HG02885 (cell line): ENCODE results near the gene WNK2.

ENCODE experiments used
- ATAC-seq: cut with Tn5 transposase; IDR thresholded peaks from one replicate; pipeline ENCODE4 v1.9.1; 2021; ENCODE audit warnings: mild to moderate bottlenecking; ENCODE audit not compliant: unreplicated experiment, poor library complexity

WNK2 gene

DNA sequence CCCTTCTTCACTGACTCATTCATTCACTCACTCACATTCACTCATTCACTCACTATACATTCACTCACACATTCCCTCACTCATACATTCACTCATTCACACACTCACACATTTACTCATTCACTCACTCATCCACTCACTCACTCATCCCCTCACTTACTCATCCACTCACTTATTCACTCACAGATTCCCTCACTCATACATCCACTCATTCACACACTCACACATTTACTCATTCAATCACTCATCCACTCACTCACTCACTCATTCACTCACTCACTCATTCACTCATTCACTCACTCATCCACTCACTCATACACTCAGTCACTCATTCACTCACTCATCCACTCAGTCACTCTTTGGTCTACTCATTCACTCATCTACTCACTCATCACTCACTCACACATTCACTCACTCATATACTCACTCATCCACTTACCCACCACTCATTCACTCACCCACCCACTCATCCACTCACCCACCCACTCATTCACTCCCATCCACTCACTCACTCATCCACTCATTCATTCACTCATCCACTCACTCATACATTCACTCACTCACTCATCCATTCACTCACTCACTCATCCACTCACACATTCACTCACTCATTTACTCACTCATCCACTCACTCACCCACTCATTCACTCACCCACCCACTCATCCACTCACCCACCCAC lies 27.2 kb downstream of the WNK2 start:
- ATAC-seq, result no peak

DNA sequence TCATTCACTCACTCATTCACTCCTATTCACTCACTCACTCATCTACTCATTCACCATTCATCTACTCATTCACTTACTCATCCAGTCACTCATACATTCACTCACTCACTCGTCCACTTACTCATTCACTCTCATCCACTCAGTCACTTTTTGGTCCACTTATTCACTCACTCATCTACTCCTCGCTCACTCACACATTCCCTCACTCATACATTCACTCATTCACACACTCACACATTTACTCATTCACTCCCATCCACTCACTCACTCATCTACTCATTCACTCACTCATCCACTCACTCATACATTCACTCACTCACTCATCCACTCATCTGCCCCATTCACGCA lies 27.7 kb downstream of the WNK2 start:
- no peak for ATAC-seq

DNA sequence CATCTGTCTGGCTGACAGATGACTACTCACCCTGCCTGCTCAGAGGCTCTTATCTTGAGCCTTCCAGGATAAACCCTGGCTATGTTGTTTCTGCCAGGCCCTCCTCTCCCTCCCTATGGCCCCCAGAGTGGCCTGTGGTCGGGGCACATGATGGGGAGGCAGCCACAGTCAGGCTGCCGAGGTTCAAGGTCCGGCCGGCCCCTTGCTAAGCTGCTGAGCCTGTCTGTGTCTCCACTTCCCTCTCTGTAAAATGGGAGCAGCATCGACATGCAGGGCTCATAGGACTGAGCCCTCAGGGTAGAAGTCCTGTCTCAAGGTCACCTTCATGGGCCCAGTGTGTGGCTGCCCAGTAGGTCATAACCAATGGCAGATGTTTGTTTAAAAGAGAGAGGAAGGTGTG lies 28.5 kb downstream of the WNK2 start:
- no peak for ATAC-seq

DNA sequence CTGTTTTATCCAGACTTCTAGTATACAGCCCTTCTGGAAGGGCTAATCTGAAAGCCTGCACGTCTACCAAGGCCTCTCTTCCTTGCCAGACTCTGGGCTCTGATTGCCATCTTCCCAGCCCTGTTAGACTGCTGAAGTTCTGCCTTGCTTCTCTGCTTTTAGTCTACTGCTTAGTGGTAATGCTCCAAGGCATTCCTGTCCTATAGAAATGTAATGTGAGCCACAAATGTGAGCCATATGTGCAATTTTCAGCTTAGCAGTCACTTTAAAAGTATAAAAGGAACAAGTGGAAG lies 32.1 kb downstream of the WNK2 start:
- no peak for ATAC-seq

DNA sequence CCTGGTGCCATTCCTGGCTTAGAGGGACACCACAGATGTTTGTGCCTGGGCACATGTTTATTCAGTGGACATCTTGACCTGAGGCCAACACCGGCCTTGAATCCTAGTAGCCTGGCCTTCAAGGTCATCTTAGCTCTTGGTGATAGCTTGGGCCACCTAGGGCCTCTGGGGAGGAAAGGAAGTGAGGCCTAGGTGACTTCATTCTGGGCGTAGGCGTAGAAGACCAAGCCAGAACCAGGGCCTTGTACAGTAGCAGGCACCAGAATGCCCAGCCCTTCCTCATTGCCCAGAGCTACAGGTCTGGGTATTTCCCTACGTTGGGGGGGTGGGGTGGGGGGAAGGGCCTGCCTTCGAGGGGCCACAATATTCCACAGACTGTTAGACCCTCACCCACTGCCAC lies 33.8 kb downstream of the WNK2 start:
- ATAC-seq, result no peak

DNA sequence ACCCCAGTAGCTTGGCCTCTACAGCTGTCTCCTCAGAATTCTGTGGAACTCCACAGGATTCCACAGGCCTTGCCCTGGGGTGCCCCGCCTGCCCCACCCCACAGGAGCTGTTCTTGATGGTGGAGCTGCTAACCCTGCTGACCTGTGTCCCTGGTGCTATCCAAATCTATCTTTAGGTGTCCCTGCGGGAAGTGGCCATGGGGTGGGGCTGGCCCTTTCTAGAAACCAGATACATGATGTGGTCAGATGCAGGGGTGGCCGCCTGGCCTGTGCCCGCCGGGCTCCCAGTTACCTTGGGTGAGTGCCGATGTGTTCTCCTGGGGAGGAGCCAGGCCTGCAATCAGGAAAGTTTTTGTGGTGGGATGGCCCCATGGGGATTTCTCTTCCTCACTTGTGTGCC lies 34.2 kb downstream of the WNK2 start:
- no peak for ATAC-seq

DNA sequence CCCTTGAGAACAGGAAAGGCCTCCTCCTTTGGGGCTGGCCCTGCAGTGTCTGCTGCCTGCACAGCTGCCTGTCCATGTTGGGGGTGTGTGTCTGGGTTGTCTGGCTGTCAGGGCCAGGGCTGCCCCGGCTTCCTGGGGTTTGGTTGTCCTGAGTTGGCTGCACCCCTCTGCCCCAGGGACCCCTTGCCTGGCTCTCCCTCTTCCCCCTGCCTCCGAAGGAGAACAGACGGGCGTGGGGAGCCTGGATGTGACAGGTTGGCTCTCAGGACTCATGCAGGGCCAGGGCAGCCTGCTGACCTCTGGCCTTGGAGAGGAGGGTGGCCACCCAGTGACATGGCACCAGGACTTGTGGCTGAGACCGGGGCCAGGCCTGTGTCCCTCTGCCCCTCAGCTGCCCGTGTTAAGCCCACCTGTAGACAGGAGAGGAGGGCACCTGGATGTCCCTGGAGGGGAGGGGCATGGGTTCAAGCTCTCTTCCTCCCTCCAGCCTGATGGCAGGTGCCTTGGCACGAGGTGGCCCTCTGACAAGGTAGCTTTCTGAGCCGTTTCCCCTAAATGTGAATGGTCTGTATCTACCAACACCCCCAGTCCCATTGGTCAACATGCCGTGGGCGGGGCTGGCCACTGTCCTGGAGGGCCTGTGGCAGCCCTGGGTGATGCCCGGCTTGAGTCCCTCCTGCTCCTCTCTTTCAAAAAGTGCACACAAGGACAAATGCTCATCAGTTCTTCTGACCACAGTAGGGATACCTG lies 34.9 kb downstream of the WNK2 start:
- ATAC-seq, result no peak

DNA sequence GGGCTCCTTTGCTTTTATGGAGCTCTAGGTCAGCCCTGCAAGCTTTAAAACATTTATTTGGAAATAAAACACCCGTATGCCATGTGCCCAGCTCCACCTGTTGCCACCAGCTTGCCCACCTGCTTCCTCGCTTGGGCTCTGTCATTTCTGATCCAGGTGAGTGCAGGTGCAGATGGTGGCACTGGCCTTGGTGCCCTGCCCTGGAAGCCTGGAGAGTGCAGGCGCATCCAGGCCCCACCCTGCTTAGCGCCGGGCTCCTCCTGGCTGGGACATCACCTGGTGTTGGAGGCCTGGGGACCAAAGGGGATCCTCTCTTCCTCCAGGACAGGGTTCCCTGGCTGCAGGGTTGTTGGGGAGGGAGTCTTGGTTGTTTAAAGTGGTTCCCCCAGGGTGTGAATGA lies 35.8 kb downstream of the WNK2 start:
- ATAC-seq, result no peak

DNA sequence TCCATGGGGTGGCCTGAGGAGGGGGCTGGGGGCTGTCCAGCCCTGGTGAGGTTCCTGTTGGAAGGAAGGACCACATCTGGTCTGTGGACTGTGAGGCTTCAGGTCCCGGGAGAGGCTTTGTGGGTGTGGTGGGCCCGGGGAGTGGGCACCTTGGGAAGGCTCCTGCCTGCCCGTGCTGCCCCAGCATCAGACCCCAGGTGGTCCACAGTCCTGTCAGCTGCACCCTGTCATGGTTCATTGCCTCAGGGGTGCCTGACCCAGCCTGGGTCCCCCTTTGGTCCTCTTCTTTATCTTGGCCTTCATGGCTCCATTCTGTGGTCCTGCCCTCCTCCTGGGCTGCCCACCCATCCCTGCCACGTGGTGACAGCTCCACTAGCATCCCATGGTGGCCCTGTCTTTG lies 36.7 kb downstream of the WNK2 start:
- ATAC-seq, result no peak

DNA sequence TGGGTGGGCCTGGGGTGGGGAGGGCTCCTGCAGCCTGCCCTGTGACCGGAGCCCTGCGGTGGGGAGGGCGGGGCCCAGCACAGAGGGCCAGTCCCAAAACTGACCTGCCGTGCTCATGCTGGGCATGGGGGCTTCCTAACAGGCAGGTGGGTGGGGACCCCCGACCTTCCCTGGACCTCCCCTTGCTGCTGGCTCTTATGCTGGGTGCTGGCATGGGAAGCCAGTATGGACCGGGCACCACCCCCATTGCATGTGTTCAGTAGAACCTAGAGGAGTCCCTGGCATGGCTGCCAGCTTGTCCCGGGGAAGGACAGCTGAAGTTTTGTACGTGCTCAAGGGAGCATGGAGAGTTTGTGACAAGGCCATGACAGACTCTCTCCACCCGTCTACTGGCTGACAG lies 37.1 kb downstream of the WNK2 start:
- no peak for ATAC-seq

DNA sequence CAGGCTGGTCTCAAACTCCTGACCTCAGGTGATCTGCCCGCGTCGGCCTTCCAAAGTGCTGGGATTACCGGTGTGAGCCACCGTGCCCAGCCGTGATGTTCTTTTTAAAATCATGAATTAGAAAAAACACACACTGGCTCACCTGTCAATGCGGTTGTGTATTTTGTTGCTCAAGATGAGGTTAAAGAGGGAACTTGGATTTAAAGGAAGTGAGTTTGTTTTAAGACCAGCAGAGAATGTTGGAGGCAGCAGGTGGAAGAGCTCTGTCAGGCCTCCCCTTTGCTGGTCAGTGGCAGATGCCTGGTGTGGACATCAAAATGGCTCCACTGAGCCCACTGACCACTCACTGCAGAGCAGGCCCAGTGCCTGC lies 38.9 kb downstream of the WNK2 start:
- ATAC-seq, result no peak

DNA sequence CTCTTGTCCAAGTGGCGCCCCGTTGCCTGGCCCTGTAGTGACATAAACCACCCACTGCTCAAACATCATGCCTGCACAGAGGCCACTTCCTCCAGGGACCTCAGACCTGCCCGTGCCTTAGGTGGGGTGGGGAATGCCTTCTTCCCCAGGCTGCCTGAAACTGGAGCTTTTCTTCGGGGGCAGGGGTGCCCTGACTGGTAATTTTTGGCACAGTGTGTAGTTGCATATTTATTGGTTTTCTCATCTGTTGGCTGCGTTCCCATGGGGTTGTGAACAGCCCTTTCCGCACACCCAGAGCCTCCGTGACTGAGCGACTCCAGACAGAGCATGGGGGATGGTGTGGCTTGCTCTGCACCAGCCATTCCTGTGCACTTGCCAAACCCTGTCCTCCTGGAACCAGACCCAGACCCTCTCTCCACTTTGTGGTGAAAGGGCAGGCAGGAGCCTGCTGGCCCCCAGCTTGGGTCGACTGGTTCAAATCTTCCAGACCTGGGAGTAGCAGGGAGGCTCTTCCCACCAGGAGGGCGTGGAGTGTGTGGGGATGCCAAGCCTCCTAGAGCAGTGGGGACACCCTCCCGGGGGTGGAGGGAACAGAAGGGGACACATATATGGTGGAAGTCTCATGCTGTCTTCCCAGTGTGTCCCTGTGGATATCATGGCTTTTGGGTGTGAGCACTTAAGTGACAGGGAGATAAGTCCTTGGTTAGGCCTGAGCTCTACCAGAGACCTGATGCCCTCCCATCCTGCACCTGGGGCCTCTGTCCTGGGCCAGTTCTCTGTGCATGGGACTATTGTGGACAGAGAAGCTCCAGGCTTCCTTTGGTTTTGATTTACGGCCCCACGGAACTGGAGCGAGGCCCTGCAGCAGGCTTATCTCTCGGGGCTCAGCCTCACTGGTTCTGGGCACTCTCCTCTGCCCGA lies 39.6 kb downstream of the WNK2 start:
- no peak for ATAC-seq

DNA sequence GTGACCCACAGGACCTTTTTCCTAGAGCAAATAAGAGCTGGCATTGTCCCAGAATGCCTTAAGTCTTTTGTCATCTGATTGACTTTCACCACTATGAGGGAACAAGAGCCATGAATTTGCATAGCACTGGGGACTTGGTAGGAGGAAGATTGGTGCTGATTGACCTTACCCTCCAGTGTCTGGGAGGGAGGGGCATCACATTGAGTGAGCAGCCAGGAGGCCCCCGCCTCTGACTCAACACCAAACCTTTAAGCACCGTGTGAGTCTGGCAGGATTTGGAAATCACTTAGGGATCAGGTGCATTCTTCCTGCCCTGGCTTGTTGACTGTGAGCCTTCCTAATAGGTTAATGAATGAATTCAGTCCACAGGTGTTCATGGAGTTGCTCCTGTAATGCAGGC lies 40.7 kb downstream of the WNK2 start:
- ATAC-seq, result no peak

DNA sequence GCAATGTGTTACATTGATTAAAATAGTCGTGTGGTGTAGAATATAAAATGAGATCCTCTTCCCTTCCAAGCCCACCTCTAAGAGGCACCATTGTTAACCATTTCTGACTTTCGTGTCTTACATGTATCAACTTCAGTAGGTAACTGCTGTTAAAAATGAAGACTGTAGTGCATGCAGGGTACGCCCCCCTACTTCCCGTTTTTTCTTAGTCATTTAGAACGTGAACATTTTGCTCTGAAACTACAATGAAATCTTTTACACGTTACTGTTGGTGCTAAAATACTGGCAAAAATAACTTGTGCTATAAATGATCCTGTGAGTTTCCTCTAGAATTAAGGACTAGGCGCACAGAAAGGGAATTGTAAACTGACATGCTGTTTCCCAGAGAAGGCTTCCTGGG lies 41.5 kb downstream of the WNK2 start:
- no peak for ATAC-seq

DNA sequence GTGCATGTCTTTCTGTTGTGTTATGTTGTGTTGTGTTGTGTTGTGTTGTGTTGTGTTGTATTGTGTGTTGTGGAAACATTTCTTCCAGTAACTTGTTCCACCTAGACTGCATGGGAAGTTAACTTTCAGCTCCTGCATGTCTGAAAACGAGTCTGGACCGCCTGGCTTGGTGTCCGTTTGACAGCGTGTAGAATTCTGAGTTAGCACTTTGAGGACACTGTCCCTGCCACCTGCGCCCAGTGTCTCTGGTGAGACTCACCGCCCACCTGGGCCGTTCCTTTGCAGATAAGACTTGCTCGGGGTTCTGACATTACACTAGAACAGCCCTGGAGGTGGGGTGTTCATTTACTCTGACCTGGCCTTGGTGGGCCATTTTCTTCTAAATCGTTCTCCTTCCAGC lies 42.0 kb downstream of the WNK2 start:
- no peak for ATAC-seq

DNA sequence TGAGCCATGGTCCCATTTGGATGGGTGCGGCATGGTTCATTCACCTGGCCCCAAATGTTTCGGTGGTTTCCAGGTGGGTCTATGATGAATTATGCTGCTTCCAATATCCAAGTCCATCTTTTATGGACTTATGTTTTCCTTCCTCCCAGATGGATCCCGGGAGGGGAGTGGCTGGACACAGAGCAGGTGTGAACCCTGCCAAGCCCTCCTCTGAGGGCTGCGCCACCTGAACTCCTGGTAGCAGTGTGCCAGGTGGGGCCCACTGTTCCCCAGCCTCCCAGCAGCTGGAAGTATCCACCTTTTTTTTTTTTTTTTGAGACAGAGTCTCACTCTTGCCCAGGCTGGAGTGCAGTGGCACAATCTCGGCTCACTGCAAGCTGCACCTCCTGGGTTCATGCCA lies 42.9 kb downstream of the WNK2 start:
- ATAC-seq, result no peak

DNA sequence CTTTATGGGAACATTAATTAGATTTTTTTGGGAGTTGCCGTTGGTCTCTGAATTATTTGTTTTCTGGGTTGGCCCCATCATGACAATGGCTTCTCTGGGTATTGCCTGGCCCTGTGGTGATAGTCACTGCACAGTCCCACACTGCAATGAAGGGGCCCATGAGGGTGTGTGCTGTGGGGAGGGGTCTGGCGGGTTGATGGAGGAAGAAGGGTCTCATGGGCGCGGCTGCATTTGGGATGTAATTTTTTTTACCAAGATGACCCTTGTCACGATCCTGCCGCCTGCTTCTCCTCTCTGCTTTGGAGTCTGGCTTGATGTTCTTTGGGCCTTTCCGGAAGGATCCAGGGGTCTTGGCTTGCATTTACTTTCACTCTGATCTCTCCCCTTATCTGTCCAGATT lies 44.1 kb downstream of the WNK2 start:
- ATAC-seq, result no peak

DNA sequence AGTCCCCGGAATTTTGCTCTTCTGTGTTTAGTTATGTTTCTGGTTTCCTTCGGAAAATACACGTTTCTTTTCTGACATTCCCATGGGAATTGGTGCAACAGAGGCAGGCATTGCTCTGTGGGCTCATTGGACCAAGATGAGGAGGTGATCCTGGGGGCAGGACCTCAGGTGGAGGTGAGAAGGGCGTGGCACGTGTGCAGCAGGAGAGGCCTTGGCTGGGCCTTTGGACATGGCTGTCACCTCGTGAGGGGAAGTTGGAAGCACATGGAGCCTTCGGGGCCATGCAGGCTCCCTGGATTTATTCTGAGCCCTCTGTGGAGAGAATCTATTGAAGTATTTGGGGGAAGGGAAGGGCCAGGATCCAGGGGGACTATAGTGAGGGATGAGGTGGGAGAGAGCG lies 44.5 kb downstream of the WNK2 start:
- ATAC-seq, result no peak

DNA sequence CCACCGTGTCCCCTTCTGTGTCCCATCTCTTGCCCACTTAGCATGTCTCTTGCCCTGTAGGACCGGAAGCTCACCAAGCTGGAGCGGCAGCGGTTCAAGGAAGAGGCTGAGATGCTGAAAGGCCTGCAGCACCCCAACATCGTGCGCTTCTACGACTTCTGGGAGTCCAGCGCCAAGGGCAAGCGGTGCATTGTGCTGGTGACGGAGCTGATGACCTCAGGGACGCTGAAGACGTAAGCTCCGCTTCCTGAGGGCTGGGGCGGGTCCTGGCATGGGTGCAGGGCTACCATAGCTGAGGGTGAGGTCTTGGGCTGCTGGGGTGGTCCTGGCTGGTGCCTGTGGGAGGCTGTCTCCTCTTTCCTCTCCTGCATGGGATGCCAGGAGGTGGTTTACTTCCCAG lies 45.7 kb downstream of the WNK2 start:
- no peak for ATAC-seq

DNA sequence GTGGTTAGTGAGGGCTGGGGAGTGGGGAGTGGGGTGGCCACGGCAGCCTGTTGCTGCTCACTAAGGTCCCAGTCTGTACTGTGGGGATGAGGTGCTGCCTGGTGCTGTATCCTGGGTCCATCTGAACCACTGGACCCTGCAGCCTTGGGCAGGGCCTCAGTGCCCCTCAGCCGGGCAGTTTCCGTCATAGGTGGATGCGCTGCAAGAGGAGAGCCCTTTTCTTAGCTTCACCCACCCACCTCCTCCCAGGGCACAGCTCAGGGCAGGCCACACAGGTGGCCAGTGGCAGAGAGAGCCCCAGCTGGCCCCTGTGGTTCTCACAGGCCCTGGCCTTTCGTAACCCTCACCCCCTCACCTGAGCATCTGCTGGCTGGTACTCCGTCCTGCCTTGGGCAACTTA lies 46.2 kb downstream of the WNK2 start:
- no peak for ATAC-seq

DNA sequence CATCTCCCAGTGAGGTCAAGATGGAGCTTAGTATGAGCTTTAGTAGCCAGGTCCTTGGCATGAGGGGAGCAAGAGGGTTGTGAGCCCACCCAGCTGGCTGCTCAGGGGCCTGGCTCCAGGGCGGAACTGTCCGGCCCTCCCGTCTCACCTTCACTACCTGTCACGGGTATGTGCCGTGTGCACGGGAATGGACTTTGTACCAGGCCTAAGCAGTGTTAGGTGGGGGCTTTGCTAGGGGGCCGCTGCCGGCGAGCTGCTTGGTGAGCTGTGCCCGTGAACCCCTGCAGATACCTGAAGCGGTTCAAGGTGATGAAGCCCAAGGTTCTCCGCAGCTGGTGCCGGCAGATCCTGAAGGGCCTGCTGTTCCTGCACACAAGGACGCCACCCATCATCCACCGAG lies 46.7 kb downstream of the WNK2 start:
- ATAC-seq, result no peak
